DOHH2 (cell line): ENCODE measurements around the gene ZNF506.
"Not testable (repeated sequence)": the region's sequence is repeated elsewhere in the genome, so short reads cannot be mapped to it uniquely, and the experiment has no call there.

ENCODE experiments used
- H3F3A ChIP-seq: fragments of 200-600 bp; sonication (generic), shearing (Covaris generic); 2 replicates; pipeline ENCODE4 v1.6.0; 2016; ENCODE audit warnings: antibody characterized with exemption, mild to moderate bottlenecking; ENCODE audit not compliant: control insufficient read depth, insufficient read depth
- H3K27ac ChIP-seq: fragments of 200-600 bp; sonication (generic); 2 replicates; pipeline ENCODE4 v1.5.1; 2014; ENCODE audit warnings: low read depth, mild to moderate bottlenecking, low read length, moderate library complexity
- H3K27me3 ChIP-seq: fragments of 200-600 bp; sonication (generic); 2 replicates; pipeline ENCODE4 v1.6.1; 2014; ENCODE audit warnings: mild to moderate bottlenecking, low read length, mixed read lengths; ENCODE audit not compliant: control insufficient read depth
- H3K36me3 ChIP-seq: fragments of 200-600 bp; sonication (generic); 2 replicates; pipeline ENCODE4 v1.6.1; 2014; ENCODE audit warnings: mild to moderate bottlenecking, low read length, moderate library complexity, mixed read lengths; ENCODE audit not compliant: control insufficient read depth
- H3K4me1 ChIP-seq: fragments of 200-600 bp; sonication (generic); 2 replicates; pipeline ENCODE4 v1.6.1; 2014; ENCODE audit warnings: mild to moderate bottlenecking, low read length, mixed read lengths; ENCODE audit not compliant: control insufficient read depth
- H3K4me2 ChIP-seq: fragments of 200-600 bp; sonication (generic); 2 replicates; pipeline ENCODE4 v1.6.0; 2014; ENCODE audit warnings: mild to moderate bottlenecking, low read length, moderate library complexity
- H3K4me3 ChIP-seq: fragments of 200-600 bp; sonication (generic); 2 replicates; pipeline ENCODE4 v1.5.1; 2014; ENCODE audit warnings: mild to moderate bottlenecking, low read length, mixed read lengths
- H3K79me2 ChIP-seq: fragments of 200-600 bp; sonication (generic); 2 replicates; pipeline ENCODE4 v1.6.1; 2014; ENCODE audit warnings: mild to moderate bottlenecking, low read length, mixed read lengths; ENCODE audit not compliant: control insufficient read depth
- H3K9me2 ChIP-seq: fragments of 200-600 bp; sonication (generic); replicated peaks from 2 replicates; pipeline ENCODE4 v1.6.1; 2014; ENCODE audit warnings: mild to moderate bottlenecking, low read length, mixed read lengths; ENCODE audit not compliant: control insufficient read depth
- H3K9me3 ChIP-seq: fragments of 200-600 bp; sonication (generic); 2 replicates; pipeline ENCODE4 v1.6.1; 2014; ENCODE audit warnings: antibody characterized with exemption, low read length, mixed read lengths; ENCODE audit not compliant: control insufficient read depth, insufficient read depth
- H4K20me1 ChIP-seq: fragments of 200-600 bp; sonication (generic); 2 replicates; pipeline ENCODE4 v1.6.0; 2014; ENCODE audit warnings: low read depth, mild to moderate bottlenecking, antibody characterized with exemption, low read length, moderate library complexity; ENCODE audit not compliant: control insufficient read depth, insufficient read depth
- EZH2phosphoT487 ChIP-seq: fragments of 200-600 bp; sonication (generic); IDR thresholded peaks from 2 replicates; pipeline ENCODE4 v1.6.1; 2017; ENCODE audit warnings: borderline replicate concordance, mild to moderate bottlenecking, antibody characterized with exemption, low read length, moderate library complexity, mixed read lengths
- TF ChIP-seq, protein P1 (sequence below): fragments of 200-600 bp; sonication (generic); IDR thresholded peaks from one replicate; pipeline ENCODE4 v1.5.1; 2014; ENCODE audit warnings: antibody characterized with exemption, mild to moderate bottlenecking, low read depth, low read length; ENCODE audit not compliant: poor library complexity, severe bottlenecking

Gene ZNF506

GRCh38 chr19:19788015-19788414 lies 33.5 kb downstream of the ZNF506 start:
- H3F3A ChIP-seq: no peaks in the 10 kb centered on the region
- H3K79me2 ChIP-seq: no peaks in the 10 kb centered on the region; the same call in 1 of the 2 replicates
- no peak overlapping the region for H3K4me2 ChIP-seq
- H3K27me3 ChIP-seq: no peaks in the 10 kb centered on the region
- H3K36me3 ChIP-seq: peaks cover 69% of the 10 kb centered on the region
- H4K20me1 ChIP-seq: no peaks in the 10 kb centered on the region
- no peak overlapping the region for H3K27ac ChIP-seq
- no peaks in the 10 kb centered on the region for H3K4me1 ChIP-seq
- no peak for TF ChIP-seq EZH2phosphoT487
- TF ChIP-seq, protein P1, sequence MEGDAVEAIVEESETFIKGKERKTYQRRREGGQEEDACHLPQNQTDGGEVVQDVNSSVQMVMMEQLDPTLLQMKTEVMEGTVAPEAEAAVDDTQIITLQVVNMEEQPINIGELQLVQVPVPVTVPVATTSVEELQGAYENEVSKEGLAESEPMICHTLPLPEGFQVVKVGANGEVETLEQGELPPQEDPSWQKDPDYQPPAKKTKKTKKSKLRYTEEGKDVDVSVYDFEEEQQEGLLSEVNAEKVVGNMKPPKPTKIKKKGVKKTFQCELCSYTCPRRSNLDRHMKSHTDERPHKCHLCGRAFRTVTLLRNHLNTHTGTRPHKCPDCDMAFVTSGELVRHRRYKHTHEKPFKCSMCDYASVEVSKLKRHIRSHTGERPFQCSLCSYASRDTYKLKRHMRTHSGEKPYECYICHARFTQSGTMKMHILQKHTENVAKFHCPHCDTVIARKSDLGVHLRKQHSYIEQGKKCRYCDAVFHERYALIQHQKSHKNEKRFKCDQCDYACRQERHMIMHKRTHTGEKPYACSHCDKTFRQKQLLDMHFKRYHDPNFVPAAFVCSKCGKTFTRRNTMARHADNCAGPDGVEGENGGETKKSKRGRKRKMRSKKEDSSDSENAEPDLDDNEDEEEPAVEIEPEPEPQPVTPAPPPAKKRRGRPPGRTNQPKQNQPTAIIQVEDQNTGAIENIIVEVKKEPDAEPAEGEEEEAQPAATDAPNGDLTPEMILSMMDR: no peak
- no peaks in the 10 kb centered on the region for H3K9me2 ChIP-seq
- no peak overlapping the region for H3K4me3 ChIP-seq
- H3K9me3 ChIP-seq: peaks cover 3% of the 10 kb centered on the region; the same call in 1 of the 2 replicates

- Histone ChIP-seq H3K36me3 (peaks cover 57% of the 10 kb centered on the region), H3K79me2 (peaks cover 21% of the 10 kb centered on the region)
- not testable (repeated sequence) for H3K4me3 ChIP-seq, H3K4me2 ChIP-seq, H3F3A ChIP-seq, H3K27me3 ChIP-seq, H3K4me1 ChIP-seq, H4K20me1 ChIP-seq, H3K9me2 ChIP-seq, H3K9me3 ChIP-seq, H3K27ac ChIP-seq
Measured at GRCh38 chr19:19785476-19785875, 36.1 kb downstream of the ZNF506 start.

DNA sequence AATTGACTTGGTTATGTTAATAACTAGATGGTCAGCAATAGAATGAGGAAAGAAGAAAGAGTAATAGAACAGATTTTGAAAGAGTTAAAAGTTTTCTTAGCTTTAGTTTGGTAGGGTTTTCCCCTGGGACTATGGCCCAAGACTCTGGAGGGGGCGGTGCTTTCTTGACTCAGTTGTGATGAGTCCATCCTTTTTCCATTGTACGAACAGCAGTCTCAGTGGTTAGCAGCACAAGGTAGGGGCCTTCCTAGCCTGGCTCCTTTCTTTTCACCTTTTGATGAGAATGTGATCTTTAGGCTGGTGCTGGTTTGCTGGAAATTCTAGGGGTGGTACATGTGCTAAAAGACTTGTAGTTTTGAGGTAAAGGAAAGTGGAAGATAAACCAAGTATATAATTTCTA lies 38.8 kb downstream of the ZNF506 start:
- Histone ChIP-seq H3K79me2 (peaks cover 37% of the 10 kb centered on the region), H3K27ac (no peak overlapping the region), H3K4me2 (no peak overlapping the region), H4K20me1 (no peaks in the 10 kb centered on the region), H3K9me2 (no peaks in the 10 kb centered on the region), H3K9me3 (no peaks in the 10 kb centered on the region; the same call in 1 of the 2 replicates), H3K27me3 (no peaks in the 10 kb centered on the region), H3K4me1 (peaks cover 2% of the 10 kb centered on the region; the same call in 1 of the 2 replicates), H3K36me3 (peaks cover 49% of the 10 kb centered on the region), H3K4me3 (no peak overlapping the region), H3F3A (no peaks in the 10 kb centered on the region)
- TF ChIP-seq, protein P1: no peak
- no peak for TF ChIP-seq EZH2phosphoT487

DNA sequence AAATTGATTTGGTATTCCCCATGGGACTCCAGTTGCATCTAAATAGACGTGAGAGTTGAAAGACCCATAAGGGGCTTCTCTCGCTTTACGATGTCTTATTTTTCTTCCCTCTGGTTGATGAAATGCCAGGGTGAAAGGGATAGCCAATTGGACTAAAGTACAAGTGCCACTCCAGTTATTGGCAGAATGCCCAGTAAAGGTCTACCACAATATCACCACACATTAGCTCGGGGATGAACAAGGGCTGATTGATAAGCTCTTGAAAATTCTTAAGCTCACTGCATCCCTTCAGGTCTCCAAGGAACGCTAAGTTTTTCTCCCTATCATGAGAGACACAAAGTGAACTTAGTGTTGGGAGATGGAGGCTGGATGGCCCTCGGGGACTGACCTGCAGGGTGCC lies 39.8 kb downstream of the ZNF506 start:
- H3K4me1 ChIP-seq, H3K27me3 ChIP-seq, H3F3A ChIP-seq, H3K4me3 ChIP-seq, H3K9me2 ChIP-seq, H3K4me2 ChIP-seq, H3K27ac ChIP-seq, H4K20me1 ChIP-seq, H3K9me3 ChIP-seq: not testable (repeated sequence)
- peaks cover 47% of the 10 kb centered on the region for H3K79me2 ChIP-seq
- H3K36me3 ChIP-seq: peaks cover 43% of the 10 kb centered on the region
